NCI-H345 treated with DMSO at 0.1 percent for 48 hours (cell line): ENCODE results near the gene PES1.
"Not testable (repeated sequence)": the region's sequence is repeated elsewhere in the genome, so short reads cannot be mapped to it uniquely, and the experiment has no call there.

ENCODE experiments used
- DNase-seq: peaks from one replicate; lab custom pipeline; 2025; ENCODE audit not compliant: unreplicated experiment; lab: John Stamatoyannopoulos, UW

PES1 gene

DNA sequence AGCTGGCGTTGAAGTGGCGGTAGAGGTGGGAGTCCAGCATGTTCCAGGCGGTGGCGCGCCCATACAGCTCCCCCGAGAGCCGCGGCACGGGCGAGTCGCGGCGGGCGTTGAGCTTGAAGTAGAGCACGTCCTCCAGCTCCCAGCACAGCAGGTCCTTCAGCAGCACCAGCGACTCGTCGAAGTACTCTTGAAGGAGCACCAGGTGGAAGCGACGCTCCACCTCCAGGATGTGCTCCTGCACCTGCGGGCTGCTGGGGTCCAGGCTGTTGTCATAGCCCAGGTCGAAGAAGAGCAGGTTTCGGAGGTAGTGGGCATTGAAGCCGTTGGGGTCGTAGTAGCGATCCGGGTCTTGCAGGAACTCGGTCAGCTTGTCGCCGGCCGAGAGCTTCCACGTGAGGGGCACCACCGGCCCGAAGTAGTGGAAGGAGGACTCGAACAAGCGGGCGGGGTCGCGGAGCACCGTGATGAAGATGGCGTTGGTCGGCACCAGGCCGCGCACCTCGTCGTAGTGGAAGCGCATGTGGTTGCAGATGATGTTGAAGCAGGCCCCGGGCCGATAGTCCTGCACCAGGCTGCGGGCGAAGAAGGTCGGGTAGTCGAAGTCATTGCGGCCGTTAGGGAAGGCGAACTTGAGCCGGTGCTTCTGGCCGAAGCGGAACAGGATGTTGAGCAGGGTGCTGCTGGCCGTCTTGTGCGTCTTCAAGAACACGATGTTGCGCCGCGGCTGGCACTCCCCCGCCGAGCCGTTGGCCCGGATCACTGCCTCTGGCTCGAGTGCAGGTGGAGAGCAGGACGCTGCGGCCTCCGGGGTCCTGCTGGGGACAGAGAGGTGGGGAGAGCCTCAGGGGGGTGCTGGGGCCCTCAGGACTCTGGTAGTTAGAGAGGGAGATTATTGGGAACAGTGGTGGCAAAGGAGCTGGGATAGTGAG is 36.2 kb downstream of the PES1 start:
- no peak for DNase-seq

DNA sequence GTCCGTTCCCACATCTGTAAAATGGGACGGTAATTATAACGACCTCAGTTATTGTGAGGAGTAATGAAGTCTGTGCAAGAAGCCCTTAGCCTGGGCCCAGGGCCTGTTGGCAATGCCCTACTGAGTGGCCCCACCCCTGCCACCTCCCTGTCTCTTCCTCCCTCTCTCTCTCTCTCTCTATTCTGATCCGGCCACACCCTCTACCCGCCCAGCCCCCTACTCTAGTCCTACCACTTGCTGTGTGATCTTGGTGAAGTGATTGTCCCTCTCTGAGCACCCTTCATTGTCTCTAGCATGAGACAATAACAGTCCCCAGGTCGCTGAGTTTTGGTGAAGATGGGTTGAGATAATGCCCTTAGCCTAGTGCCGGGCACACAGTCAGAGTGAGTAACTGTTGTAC is 37.7 kb downstream of the PES1 start:
- no peak for DNase-seq

DNA sequence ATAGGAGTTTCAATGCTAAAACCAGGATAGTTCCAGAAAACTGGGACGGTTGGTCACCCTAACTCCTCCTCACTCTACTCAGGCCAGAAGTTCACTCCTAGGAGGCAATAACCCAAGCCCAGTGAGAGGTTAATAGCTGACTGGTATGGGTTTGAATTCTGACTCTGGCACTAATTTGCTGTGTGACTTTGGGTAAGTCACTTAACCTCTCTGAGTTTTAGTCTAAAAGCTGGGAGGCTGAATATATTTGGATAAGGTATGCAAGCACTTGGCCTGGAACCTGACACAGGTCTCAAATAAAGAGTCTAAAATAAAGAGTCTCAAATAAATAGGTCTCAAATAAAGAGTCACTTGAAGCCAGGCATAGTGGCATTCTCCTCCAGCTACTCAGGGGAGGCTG is 39.0 kb downstream of the PES1 start:
- DNase-seq: no peak

DNA sequence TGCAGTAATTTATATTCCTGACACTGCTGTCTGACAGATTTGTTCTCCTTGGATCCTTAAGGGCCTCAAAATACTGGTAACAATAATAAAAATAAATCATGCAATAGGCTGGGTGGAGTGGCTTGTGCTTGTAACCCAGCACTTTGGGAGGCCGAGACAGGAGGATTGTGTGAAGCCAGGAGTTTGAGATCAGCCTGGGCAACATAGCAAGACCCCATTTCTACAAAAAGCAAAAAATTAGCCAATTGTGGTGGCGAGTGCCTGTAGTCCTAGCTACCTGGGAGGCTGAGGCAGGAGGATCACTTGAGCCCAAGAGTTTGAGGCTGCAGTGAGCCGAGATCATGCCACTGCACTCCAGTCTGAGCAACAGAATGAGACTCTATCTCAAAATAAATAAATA is 39.9 kb downstream of the PES1 start:
- DNase-seq: not testable (repeated sequence)

DNA sequence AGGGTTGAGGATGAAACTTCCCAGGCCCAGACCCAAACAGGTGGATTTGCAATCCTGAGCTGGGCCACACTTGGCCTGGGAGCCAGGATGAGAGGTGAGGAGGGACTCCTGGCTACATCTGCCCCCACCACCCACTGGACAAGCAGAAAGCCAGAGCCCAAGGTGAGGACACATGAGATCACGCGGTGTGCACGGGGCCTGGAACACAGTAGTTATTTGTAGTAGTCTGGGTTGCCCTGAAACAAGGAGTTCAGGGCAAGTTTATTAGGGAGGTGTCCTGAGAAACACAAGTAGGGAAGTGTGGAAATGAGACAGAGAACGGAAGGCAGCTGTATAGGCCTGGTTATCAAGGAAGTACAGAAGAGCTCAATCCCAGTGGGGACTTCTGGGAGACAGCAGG is 44.5 kb downstream of the PES1 start:
- no peak for DNase-seq

DNA sequence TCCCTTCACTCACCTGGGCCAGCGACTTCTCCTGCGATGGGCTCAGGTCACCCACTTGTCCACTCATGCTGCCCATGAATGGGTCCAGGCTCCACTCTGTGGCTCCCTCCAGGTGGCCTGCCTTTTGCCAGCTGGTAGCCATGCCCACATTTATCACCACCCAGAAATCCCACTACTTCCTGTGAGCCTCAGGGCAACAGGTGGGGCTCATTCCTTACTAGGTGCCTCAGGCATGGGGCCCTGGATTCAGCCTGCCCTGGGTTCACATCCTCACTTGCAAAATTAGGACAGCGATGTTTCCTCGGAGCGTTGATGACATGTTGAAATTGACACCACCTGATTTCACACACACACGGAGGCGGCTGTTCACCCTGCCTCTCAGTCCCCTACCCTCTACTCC is 45.1 kb downstream of the PES1 start, which contains the start of gene SEC14L6:
Gene SEC14L6, minus strand, starts transcription at position 126 of the 400 bp plus-strand sequence. Its CDS starts 59 bp downstream, at position 67.
- no peak for DNase-seq

DNA sequence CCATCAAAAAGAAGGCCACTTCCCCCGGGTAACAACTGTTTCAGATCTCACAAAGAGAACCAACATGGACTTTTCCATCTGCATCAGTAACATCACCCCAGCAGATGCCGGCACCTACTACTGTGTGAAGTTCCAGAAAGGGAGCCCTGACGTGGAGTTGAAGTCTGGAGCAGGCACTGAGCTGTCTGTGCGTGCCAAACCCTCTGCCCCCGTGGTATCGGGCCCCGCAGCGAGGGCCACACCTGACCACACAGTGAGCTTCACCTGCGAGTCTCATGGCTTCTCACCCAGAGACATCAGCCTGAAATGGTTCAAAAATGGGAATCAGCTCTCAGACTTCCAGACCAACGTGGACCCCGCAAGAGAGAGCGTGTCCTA is 48.9 kb downstream of the PES1 start:
- DNase-seq: no peak

DNA sequence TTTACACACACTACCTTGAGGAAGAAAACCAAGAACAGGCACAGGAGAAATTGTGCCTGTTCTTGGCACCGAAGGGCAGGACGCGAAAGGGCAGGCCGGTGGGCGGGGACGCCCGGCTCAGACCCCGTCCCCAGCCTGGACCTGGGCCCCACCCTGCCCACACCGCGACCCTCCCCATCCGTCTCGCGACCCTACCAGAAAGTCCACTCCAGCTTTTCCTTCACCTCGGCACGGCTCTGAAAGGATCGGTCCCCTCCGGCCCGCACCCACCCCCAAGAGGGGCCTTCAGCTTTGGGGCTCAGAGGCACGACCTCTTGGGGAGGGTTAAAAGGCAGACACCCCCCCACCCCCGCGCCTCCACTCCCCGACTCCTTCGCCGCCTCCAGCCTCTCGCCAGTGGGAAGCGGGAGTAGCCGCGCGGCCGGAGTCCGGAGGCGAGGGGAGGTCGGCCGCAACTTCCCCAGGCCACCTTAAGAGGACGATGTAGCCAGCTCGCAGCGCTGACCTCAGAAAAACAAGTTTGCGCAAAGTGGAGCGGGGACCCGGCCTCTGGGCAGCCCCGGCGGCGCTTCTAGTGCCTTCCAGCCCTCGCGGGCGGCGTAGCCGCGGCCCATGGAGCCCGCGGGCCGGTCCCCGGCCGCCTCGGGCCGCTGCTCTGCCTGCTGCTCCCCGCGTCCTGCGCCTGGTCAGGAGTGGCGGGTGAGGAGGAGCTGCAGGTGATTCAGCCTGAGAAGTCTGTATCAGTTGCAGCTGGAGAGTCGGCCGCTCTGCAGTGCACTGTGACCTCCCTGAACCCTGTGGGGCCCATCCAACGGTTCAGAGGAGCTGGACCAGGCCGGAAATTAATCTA is 49.5 kb downstream of the PES1 start:
- no peak for DNase-seq

DNA sequence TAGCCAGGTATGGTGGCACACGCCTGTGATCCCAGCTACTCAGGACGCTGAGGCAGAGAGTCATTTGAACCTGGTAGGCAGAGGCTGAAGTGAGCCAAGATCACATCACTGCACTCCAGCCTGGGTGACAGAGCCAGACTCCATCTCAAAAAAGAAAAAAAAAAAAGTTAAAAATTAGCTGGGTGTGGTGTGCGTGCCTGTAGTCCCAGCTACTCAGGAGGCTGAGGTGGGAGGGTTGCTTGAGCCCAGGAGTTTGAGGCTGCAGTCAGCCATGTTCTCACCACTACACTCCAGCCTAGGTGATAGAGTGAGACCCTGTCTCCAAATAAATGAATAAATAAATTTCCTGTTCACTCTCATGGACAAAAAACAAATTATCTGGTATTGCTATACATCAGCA is 50.2 kb downstream of the PES1 start:
- DNase-seq: not testable (repeated sequence)

DNA sequence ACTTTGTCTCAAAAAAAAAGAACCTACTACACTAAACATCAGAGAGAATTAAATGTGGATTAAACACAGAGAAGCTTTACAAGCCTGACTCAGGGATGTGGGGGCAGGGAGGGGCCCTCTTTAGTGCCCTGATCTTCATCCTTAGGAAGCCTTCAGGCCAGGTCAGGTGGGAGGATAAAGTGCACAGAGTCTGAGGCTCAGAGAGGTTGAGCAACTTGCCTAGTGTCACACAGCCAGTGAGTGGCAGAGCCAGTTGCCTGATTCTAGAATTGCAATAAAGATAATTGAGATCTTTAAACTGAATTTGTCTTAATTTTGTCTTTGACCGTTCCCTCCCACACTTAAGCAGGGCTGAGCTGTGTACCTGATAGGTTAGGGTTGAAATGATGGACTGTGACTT is 52.3 kb downstream of the PES1 start:
- DNase-seq: no peak

DNA sequence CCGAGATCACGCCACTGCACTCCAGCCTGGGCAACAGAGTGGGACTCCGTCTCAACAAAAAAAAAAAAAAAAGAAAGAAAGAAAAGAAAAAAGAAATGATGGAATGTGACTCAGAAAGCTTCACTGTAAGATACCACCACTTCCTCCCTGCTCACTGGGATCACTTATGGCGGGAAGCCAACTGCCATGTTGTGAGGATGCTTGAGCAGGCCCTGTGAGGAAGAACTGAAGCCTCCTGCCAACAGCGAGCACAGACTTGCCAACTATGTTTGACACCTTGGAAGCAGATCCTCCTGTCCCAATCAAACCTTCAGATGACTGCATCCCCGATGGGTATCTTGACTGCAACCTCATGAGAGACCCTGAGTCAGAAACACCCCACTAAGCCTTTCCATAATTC is 53.4 kb downstream of the PES1 start:
- DNase-seq: no peak

DNA sequence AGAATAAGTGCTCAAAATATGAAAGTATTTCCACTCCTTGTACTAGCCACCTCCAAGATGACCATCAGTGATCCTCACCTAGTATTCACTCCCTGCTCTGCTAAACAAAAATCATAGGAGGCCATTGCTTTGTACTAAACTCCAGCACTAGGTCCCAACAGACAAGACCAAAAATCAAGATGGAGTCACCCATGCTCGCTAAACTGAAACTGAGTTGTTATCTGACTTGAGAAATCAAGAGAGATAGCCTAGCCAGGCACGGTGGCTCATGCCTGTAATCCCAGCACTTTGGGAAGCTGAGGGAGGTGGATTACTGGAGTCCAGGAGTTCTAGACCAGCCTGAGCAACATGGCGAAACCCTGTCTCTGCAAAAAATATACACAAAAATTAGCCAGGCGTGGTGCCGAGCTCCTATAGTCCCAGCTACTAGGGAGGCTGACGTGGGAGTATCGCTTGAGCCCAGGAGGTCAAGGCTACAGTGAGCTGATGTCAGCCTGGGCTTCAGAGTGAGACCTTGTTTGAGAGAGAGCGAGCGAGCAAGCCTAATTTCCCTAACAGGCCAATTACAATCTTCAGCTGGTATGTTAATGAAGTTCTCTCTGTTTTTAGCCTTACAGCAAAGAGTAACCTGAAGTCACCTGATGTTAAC is 54.5 kb downstream of the PES1 start:
- no peak for DNase-seq

DNA sequence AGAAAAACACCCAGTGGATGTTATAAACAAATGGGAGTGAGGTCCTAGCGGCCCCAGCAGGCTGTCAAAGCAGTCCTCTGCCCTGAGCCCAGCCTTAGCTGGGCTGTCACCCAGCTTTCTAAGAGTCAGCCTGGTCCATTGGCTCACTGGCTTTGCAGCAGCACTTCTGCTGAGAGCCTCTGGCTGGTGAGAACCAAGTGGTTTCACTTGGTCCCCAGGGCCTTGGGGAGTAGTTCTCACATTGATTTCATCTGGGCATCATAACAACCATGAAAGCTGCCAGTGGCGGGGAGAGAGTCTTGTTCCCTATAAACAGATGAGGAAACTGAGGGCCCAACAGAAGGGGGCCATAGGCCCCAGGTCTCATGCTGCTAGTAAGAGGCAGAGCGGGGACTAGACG is 56.5 kb downstream of the PES1 start:
- DNase-seq: no peak

DNA sequence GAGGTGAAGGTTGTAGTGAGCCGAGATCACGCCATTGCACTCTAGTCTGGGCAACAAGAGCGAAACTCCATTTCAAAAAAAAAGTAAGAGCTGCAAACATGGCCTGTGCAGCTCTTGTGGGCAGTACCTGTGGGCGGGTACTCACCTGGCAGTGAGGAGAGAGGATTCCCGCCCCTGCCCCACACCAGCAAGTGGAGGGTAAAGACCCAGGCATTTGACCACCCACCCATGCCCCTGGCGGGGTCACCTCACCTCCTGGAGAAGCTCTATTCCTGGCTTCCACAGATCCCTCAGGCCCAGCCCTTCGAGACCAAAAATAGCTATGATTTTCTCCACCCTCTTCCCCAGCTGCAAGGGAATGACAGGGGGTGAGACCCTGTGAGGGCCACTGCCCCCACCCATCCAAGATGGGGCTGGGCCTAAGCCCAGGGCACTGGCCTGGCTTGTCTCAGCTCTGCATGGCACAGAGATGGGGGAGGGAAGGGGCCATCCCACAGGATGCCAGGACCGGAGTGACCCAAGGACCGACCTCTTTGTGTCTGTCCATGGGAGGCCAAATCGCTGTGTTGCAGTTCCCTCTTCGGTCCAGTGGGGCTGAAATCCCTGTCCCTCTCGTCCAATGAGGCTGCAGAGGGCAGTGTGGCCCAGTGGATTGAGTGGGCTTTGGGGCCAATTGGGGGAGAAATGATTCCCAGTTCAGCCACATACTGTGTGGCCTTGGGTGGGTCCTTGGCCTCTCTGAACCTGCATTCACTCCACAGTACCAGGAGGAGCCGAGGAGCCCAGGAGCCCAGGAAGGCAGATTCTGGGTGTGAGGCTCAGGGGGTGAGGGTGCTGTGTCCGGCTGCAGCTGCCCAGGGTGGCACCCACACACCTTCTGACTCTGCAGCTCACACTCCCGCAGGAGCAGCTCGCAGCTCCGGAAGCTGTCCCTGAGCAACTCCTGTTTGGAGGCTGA is 59.8 kb downstream of the PES1 start:
- DNase-seq: no peak

DNA sequence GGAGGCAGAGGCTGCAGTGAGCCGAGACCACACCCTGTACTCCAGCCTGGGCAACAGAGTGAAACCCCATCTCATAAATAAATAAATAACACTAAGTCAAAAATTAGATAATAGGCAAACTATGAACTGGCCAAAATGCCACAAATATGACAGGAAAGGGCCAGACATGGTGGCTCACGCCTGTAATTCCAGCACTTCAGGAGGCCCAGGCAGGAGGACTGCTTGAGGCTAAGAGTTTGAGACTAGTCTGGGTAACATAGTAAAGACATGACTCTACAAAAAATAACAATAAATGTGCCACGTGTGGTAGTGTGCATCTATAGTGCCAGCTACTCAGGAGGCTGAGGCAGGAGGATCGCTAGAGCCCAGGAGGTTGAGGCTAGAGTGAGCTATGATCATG is 65.1 kb downstream of the PES1 start:
- DNase-seq: no peak
